GM13977 (cell line): ENCODE data around the gene TRIM71.

Source experiments
- DNase-seq: peaks from one replicate; pipeline ENCODE4 v3.0.0; 2012; ENCODE audit warnings: low spot score
- in situ Hi-C: fragments of 300-500 bp; cut with MboI; formaldehyde crosslinking; loops from one replicate; pipeline ENCODE4 v1.12.0; 2022; ENCODE audit warnings: low sequenced_read_pairs, low pct_unique_long_range_greater_than_20kb, mixed read lengths, inconsistent platforms; ENCODE audit not compliant: unreplicated experiment
- TF ChIP-seq, protein P1 (sequence below): IDR thresholded peaks from 2 replicates; pipeline ENCODE4 v1.5.1; 2012; ENCODE audit warnings: mild to moderate bottlenecking, control low read depth; ENCODE audit not compliant: insufficient read depth; ENCODE audit errors: extremely low read depth, missing control alignments

The TRIM71 gene

DNA sequence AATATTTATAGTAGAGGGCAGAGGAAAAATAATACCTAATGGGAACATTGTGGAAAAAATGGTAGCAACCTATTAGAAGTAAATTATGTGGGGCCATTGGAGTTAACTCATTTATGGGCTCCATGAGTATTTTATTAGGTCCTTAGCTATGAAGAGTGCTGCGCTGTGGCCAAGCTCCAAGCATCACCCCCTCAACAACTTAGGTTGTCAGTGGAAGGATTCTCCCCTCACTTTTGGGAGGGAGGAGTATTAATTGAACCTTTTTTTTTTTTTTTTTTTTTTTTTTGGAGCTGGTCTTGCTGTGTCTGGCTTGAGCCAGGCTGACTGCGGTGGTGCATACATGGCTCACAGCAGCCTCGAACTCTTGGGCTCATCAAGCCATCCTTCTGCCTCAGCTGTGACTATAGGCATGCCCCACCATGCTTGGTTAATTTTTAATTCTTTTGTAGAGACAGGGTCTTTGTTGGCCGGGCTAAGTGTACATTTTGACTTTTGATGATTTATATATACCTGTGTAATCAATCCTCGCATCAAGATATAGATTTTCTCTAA lies 45.2 kb downstream of the TRIM71 start:
- in situ Hi-C loops: no loop called here
- TF ChIP-seq, protein P1, sequence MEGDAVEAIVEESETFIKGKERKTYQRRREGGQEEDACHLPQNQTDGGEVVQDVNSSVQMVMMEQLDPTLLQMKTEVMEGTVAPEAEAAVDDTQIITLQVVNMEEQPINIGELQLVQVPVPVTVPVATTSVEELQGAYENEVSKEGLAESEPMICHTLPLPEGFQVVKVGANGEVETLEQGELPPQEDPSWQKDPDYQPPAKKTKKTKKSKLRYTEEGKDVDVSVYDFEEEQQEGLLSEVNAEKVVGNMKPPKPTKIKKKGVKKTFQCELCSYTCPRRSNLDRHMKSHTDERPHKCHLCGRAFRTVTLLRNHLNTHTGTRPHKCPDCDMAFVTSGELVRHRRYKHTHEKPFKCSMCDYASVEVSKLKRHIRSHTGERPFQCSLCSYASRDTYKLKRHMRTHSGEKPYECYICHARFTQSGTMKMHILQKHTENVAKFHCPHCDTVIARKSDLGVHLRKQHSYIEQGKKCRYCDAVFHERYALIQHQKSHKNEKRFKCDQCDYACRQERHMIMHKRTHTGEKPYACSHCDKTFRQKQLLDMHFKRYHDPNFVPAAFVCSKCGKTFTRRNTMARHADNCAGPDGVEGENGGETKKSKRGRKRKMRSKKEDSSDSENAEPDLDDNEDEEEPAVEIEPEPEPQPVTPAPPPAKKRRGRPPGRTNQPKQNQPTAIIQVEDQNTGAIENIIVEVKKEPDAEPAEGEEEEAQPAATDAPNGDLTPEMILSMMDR: no peak
- DNase-seq: no peak

DNA sequence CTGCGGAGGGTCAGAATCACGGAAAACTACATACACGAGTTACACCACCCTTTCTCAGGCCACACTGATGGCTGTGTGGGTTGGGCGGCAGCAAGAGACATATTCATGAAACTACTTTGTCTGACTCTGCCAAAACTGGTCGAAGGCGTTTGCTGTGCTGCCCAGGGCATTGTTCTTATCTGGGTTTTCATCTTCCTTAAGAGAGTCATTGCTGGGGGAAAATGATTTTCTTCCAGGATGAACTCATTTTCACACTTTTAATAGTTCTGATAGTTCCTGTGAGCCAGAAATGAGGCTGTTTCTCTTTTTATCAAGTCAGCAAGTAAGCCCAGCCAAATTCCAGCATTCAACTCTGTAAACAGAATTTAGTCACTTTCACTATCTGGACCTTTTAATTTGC lies 47.6 kb downstream of the TRIM71 start:
- in situ Hi-C loops: no loop called here
- TF ChIP-seq, protein P1: no peak
- DNase-seq: no peak

DNA sequence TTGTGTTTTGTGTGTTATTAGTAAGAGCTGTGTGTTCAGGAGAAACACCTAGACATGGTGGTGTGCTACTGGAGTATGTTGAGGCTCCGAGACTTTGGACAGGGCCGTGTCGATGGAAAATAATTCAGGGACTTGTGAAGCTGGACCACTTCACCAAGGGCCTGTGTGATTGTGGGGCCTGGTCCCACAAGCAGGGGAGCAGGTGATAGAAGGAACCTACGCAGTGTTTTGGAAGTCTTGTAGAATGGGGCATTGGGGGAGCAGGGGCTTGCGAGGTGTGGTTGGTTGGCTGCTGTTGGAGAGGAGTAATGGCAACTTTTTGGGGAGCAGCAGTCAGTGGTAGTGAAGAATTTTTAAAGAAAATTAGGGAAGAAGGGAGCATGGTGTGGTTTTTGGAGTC lies 48.7 kb downstream of the TRIM71 start:
- TF ChIP-seq, protein P1: no peak
- in situ Hi-C loops: no loop called here
- no peak for DNase-seq

DNA sequence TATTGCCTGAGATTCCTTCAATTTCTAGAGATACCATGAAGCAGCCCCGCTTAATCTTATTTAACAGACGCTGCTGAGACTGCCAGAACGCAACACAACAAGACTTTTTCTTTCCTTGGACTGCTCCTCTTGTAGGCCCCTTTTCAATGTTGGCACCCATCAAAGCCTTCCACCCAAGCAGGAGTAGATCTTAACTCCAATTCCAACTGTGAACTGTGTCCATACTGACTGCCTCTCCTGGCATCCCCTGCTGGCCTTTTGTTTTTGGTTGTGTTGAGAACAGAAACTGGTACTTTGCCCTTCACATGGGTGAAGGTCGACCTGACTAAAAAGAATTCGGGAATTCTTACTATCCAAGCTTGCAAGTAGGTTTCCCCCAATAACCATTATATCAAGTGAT lies 50.2 kb downstream of the TRIM71 start:
- TF ChIP-seq, protein P1: no peak
- DNase-seq: no peak
- in situ Hi-C loops: no loop called here

DNA sequence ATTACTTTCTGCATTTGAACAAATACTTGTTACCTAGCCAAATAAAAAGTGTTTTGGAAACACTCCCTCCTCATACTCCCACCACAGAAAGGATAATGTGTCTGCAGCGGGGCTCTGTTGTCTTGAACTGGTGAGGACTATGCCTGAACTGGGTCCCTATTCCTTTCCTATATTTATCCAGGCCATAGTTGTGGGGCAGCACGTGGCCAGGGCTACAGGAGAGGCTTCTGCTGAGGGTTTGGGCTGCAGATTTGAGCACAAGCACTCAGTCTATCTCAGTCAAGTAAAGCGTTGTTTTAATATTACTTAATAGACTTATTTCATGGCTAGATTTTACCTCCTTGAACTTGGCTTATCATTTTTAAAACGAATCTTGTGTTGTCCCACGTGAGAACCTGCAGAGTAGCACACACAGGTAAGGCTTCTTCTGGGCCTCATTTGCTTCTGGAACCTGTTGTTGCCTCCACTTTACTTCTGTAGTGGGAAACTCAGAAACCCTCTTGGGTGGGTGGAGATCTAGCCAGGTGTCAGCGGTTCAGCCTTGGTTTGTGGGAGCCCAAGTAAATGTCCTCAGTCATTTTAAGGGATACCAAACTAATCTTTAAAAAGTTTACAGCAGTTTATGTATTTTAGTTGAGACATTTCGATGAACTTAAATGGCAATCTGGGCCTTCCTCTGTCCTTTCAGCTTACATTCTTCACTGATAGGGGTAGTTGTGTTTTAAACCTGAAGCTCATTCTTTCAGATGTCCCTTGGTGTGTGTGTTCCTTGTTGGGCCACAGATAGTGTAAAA lies 51.1 kb downstream of the TRIM71 start:
- no peak for DNase-seq
- TF ChIP-seq, protein P1: no peak
- in situ Hi-C loops: no loop called here

DNA sequence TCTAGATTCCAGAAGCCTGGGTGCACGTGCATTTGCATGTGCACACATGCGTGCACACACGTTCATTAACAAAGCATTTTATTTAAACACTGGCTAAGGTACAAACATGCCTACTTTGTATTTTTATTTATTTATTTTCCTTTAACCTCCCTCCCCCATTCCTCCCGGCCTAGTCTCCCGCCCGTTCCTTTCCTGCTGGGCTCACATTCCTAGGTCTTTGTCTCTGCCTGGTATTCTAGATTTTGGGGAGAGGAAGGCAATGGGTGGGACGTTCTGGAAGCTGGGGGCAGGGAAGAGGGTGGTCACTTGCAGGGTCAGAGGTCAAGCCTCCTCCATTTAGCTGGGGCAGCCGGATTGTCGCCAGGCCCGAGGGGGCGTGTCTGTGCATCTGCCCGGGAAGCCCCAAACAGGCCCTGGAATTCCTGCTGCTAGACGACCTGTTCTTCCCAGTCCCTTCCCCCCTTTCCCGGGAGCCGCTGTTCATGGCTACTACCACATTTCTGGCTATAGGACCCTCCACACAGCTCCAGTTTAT lies 51.8 kb downstream of the TRIM71 start:
- DNase-seq: no peak
- TF ChIP-seq, protein P1: no peak

More for the DNA sequence above, 51.8 kb downstream of the TRIM71 start:
- in situ Hi-C loops: no loop called here
